GM21786 (cell line): ENCODE results near the gene BACH2.

Experiments
- ATAC-seq: cut with Tn5 transposase; IDR thresholded peaks from one replicate; pipeline ENCODE4 v1.9.1; 2021; ENCODE audit not compliant: unreplicated experiment

BACH2 gene

DNA sequence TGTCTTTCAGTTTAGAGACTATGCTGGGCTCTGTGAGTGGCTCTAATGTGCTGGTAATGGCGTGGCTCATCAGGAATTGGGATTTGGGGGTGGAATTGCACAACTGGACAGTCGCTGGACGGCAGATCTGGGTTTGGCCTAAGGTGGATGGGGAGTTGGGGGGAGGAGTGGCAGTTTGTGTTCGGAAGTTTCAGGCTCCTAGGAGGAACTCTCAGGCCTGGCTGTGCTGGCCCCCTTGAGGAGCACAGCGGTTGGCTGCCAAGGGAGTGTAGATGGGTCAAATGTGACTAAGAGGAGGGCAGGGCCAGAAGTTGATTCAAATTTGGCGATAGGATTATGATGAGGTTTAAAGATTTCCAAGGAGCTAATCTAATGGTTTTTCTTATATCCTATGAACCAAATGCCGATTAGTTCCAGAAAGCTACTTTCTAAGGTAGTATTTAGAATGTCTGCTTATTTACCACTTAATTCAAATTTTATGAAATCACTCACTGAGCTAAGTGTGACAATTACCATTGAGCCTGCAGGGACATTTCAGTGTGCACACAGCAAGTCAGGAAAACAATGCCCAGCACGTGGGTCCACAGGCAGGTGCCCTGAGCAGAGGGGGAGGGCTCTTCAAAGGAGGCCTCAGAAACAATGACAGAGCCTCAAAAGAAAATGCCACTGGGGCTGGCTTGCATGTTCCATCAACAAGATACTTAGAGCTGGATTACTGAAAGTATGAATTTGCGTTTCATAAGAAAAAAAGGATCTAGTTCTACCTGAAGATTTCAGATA, 291.4 kb downstream of the BACH2 start:
- ATAC-seq = no peak

DNA sequence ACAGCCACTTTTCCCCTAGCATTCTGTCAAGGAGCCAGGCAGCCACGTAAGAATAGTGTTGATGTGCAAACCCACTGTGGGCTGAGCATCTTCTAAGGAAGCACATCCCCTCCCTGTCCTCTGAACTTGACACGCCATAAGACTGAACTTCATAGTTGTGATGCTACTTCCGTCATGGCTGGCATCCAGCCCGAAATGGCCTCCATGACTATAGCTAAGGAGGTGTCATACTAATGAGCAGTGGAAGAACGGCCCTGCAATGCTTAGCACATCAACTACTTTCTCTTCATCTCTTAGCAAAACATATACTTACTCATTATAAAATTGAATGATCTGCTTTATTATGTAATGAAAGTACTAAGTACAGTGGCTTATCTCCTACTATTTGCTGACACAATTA, 292.1 kb downstream of the BACH2 start:
- no peak for ATAC-seq

DNA sequence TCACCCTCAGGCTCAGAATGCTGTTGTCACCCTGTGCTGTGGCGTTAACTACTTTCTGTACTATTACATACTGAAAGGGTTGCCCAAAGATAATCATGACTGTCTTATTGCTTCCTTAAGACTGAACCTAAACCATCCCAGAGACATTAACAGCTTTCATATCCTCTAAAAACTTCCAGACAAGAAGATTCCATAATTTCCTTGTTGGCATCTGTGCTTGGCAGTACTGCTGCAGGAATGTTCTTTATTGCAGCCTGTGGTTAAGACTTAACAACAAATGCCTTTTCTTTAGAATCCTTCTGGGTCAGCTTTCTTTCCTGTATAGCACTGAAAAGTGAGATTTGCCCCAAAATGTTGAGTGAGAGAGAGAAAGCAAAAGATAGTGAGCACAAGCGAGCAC, 292.7 kb downstream of the BACH2 start:
- ATAC-seq = no peak

DNA sequence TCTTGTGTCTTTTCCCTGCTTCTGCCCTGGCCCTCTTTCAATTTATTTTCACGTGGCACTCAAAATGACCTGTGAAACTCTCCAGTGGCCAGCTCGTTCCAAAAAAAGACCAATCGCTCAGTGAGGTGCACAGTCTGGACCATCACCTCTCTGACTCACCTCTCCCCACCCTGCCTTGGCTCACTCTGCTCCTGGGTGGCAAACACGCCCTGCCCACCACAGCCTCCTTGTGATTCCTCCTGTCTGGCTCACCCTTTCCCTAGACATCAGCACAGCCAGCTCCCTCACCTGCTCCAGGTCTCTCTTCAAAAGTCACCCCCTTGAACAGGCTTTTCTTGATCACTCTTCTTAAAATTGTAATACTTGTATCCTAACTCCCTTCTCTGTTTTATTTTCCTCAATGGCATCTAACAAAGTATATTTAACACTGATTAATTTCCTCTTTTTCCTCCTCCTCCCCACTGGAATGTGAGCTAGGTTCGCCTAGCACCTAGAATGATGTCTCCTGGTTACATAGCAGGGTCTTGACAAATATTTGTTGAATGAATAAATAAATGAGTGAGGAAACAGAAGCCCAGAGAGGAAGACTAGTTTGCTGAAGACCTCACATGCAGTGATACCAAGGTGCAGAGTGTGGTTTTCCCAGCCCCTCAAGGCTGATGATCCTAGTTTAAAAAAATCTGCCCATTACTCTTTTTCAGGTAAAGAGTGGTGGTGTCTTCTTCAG, 293.4 kb downstream of the BACH2 start:
- ATAC-seq = no peak

DNA sequence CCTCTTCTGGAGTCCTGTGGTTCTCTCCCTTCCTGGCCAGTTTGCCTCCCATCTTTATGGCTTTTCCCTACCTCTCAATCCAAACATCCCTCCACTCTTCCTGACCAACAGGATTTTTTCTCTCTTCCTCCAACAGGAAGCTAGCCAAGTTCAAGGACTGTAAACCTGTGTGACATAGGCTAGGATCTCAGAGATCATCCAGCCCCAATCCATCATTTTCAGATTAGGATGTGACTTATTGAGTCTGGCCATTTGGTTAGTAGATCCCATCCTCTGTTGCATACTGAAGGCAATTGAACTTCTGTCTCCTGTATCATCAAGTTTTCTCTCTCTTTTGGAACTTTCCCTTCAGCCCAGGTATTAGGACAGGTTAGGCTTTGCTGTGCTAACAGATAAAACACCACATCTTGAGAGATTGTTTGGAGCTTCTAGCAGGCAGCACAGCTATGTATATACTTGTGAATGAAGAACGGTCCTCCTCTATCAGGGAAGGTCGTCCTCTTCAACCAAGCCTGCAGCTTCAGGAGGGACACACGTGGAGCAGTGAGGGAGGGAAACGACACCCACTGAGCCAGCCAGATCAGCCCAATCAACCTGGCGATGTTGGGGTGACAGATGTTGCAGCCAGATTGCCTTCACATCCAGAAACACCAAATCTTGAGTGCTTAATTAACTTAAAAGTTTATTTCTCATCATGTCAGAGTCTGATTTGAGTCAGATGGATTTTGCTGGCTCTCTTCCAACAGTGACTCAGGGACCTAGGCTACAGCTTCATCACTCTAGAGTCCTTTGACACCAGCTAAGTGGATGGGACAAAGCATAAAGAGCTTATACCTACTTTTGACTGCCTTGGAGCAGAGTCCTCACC, 295.5 kb downstream of the BACH2 start:
- ATAC-seq = no peak

DNA sequence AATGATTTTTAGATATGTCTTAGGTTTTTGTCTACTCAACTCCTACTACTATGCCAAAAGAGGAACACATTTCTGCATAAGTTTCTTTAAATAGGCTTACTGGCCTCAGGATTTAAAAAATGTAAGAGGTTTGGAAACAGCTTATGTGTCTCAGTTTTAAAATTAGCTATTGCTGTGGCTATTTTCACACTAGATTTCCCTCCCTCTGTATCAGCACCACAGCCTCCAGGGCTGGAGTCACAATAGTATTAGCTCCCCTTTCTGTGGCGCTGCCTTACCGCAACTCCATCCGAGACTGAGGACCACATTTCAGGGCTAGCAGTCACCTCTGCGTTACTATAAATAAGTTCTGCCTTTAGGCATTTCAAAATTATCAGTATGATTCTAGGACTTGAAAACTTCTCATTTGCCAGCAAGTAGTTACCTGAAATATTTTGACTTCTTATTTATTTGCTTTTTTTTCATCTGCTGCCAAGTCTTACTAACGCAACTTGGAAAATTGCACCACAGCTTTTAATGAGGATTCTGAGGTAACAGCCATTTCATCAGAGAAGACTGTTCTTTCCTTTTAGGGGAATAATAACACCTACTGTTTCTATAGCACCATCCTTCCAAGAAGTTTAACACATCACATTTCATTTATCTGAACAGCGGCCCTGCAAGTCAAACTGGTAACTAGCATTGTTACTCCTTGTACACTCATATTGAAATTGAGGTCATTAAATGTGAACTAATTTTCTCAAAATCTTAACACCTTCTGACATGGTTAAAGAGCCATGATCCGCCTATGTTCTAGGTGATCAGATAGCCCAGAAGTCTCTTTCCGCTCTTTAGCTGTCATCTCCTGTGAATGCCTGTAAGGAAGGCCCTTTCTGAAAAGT, 296.5 kb downstream of the BACH2 start:
- ATAC-seq = no peak

DNA sequence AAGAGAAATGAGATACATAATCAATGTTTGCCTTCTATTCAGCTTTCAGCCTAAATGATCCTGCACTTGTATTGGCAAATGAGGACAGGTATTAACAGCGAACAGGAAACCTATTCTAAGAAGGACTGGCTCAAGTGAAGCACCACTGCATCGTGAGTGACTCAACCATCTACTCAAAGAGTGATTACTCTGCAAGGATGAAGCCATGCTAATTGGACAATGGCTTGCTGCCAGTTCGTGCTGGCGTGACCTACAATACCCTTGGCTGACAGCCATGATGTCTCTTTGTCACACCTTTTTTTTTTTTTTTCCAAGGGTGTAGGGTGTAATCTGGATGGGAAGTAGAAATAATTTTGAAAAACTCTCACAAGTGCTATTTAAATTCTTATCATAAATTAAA, 297.5 kb downstream of the BACH2 start:
- no peak for ATAC-seq

DNA sequence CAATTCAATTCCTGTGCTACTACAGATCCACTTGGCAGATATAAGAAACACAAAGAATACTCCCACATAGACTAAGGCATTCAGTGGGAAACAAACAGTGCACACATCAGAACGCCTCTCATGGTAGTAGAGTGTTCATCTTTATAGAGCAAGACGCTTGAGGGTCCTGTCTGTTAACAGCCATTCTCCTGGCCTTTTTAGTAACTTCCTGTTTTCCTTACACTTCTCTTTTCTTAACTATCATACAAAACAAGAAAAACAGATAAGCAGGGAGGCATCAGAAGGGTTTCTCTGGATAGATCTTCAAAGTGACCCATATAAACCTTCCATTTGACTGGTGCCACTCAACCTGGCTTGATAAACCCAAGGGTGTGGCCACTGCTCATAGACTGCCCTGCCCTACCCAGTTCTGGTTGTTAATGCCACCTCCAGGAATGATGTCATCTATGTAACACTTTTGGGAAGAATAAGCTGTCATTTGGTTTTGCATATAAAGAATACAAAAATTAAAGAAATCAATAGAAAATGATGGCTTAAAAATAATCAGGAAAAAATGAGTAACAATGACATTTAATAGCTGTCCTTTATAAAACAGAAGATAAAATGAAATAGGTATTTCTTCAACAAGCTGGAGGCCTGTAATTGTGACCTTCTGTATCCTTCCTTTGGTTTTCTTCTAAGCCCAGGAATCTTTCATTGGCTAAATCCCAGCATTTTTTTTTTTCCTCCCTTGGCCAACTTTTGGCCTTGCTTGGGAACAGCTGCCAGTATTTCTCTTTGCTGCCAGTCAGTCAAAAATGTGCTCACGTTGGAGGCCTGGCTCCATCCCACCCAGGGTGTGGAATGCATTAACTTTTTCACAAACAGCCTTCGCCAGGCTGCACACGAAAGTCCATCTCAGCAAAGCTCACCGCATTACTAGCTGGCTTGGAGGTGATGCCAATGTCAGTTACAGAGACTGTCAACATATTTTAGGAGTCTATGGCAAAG, 298.9 kb downstream of the BACH2 start:
- ATAC-seq = no peak

DNA sequence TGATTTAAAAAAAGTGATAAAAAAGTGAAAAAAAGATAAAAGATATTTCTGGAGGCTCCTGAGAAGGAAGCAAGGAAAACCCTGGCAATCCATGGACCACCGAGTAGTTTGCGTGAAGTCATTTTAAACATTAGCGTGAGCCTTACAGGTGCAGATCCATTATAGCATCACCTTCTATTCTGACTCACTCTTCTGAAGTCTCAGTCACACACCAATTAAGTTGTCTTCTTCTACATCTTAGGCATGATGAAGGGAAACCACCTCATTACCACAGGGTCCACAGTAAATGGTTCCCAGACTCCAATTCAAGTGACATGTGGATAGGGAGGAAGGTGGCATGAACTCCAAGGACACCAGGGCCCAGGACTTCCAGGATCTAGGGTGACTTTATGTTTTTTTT, 303.2 kb downstream of the BACH2 start:
- no peak for ATAC-seq

DNA sequence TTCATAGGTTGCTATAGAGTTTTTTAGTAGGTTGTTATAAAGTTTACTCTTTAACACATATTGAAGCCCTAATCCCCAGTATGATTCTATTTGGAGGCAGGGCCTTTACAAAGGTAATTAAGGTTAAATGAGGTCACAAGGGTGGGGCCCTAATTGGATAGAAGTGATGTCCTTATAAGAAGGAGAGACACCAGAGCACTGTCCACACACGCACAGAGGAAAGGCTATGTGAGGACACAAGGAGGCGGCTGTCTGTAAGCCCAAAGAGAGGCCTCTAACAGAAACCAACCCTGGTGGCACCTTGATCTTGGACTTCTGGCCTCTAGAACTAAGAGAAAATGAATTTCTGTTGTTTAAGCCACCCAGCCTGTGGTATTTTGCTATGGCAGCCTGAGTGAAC, 303.8 kb downstream of the BACH2 start:
- ATAC-seq = no peak

DNA sequence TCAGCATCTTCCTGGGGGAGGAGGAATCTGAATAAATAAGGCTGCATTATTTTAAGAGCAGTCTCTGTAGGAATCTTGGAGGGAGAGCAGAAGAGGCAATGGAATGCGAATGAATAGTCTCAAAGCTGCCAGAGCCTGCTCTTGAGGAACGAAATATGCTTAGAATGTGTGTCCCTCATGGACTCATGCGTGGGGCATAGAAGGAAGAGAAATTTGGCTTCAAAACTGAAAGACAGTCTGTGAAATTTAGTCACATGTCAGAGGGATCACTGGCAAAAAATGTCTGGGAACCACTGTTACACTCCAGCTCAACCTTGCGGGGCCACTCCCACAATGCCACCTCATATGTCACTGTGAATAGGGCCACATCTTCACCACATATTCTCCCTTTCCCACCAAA, 306.9 kb downstream of the BACH2 start:
- no peak for ATAC-seq

DNA sequence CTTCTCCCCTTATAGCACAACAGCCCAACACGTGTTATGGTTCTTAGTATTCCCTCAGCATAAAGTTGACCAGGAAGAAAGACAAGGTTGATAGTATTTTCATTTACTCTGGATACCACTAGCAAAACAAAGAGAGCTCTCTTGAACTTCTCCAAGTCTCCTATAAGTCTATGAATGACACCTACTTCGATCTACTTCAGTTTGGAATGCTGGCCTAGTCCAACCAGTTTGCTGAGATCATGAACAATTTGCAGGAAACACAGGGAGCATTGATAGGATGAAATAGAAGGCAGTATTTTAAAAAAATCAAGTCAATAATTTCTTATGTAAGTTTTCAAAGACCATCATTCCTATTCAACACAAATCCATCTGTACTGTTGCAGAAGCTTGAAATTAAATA, 308.8 kb downstream of the BACH2 start:
- ATAC-seq = no peak

DNA sequence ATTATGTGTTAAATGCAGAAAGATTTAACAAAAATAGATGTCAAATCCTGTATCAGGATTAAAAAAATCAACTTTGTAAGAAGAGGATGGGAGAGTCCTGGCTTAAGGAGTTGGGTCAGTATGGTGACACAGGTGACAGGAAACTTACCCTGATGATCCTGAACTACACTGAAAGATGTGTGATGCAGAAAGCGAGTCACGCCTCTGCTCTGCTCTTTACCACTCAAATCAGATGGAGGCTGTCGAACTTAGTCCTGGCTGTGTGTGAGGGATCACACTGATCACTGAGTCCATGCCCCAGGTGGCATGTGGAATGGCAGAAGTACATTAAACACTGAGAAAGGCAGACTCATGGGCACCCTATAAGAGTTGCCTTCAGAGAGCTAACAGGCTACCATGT, 309.5 kb downstream of the BACH2 start:
- ATAC-seq = no peak

DNA sequence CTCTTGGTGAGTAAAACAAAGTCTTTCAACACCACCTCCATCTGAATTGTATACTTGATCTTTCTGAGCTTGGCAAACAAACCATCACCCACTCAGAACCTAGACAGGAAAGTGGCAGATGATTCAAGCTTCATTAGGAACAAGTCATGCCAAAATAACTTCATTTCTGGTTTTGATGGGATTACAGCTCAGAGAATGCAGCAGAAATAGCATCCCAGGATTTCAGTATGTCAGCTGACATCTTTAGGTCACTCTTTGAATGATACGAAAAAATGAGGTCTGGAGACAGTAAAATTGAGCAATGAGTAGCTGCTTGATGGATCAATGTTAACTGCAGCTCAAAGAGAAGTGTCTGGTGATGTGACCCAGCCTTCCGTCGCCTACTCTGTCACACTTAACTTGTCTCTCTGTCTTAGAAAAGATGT, 310.0 kb downstream of the BACH2 start:
- no peak for ATAC-seq

DNA sequence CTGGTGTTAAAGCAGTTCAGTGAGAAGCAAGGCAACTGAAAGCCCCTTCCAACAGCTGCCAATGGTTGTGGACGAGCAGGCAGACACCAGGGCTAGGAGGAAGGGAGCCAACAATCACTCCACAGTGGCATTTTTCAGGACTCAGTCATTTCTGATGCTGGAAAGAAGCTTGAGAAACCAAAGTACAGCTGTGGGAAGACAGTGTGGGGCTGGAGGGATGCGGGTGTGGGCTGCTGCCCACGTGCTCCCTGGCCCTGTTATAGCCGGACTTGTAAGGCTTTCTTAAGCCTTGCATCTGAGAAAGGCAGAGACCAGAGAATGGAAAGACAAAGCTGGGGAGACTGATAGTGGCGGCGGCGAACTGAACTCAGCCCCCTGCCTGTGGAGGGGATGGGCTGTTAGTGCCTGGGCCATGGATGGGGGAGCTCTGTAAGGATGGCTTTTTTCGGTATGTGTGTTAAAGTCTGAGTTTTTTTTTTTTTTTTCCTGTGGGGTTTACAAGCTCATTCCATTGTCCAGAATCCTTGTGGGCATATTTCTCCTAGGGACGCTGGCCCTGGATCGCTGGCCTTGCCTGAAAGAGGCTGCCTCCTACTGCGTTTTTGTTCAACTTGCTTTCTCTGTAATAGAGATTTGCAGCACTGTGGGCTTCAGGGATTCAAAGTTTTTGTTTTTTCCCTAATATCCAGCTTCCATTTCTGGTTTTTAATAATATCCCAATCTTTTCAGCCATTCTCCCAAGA, 310.7 kb downstream of the BACH2 start:
- ATAC-seq = no peak

DNA sequence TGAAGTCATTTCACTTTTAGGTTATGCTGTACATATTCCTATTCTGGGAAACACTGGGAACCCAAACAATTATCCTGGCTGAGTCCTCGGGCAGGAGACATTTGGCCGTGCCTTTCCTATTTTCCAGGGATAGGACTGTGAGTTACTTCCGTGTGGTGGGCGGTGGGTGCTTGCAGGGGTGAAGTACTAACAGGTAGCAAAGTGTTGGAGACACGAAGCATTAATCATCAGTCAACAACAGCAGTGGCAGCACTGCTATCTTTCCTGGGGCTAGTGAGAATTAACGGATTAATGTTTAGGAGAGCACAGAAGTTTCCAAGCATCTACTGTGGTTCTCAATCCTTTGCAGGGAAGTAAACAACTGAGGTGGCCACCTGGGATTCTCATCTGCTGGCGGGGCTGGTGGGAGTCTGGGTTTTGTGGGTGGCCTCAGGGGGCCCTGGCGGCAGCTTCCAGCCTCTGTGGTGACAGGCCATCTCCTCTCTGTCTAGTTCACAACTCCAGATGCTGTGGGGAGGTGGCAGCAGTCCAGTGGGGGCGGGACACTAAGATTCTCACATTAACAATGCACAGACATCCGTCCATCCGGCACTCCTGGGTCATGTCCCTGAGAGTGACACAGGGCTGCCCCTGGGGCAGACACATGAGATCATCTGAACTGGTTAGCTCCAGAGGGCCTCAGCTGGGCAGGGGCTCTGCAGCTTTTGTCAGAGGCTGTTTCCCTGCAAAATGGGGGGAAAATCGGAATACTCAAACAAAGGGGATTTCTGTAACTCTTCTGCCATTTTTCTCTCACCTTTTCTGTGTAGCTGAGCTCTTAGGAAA, 311.5 kb downstream of the BACH2 start:
- ATAC-seq = no peak

DNA sequence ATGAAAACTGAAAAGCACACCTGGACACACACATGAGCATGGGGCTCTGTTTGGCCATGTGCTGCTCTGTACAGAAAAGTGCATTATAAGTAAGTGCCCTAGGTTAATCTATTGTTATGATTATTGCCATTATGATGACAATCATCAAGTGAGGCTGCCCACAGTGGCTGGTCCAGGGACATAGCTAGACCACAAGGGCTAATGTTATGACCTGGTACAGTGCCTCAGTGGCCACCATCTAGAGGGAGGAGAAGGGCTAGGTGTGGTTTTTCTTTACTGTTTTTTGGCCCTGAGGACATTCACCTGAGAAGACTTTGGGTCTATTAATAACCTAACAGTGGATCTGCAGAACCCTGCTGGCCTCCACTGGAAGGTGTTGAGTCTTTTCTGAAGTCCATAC, 316.3 kb downstream of the BACH2 start:
- ATAC-seq = no peak
